Loucy (cell line): Measurements from ENCODE around the gene ANKRD16.
"Not testable (repeated sequence)": the region's sequence is repeated elsewhere in the genome, so short reads cannot be mapped to it uniquely, and the experiment has no call there.

Experiments
- H2AFZ ChIP-seq: fragments of 200-600 bp; sonication (generic); 2 replicates; pipeline ENCODE4 v1.6.0; 2016; ENCODE audit warnings: antibody characterized with exemption, mild to moderate bottlenecking, low read length, moderate library complexity
- H3F3A ChIP-seq: fragments of 200-600 bp; 2 replicates; pipeline ENCODE4 v1.6.0; 2016; ENCODE audit warnings: antibody characterized with exemption, low read depth, mild to moderate bottlenecking
- H3K27me3 ChIP-seq: fragments of 200-600 bp; sonication (generic); 2 replicates; pipeline ENCODE4 v1.6.1; 2014; ENCODE audit warnings: low read length, mild to moderate bottlenecking; ENCODE audit not compliant: insufficient read depth, poor library complexity, severe bottlenecking
- H3K36me3 ChIP-seq: fragments of 200-600 bp; sonication (generic); 2 replicates; pipeline ENCODE4 v1.6.1; 2016; ENCODE audit warnings: low read length; ENCODE audit not compliant: insufficient read depth
- H3K4me1 ChIP-seq: fragments of 200-600 bp; sonication (generic); 2 replicates; pipeline ENCODE4 v1.5.1; 2014; ENCODE audit warnings: low read length, mild to moderate bottlenecking; ENCODE audit not compliant: insufficient read depth, poor library complexity, severe bottlenecking
- H3K4me2 ChIP-seq: fragments of 200-600 bp; sonication (generic); 2 replicates; pipeline ENCODE4 v1.6.0; 2014; ENCODE audit warnings: antibody characterized with exemption, low read length, low read depth, mild to moderate bottlenecking; ENCODE audit not compliant: poor library complexity, severe bottlenecking
- H3K4me3 ChIP-seq: fragments of 200-600 bp; sonication (generic); 2 replicates; pipeline ENCODE4 v1.5.1; 2014; ENCODE audit warnings: low read length, mild to moderate bottlenecking, mixed read lengths; ENCODE audit not compliant: poor library complexity, severe bottlenecking
- H3K79me2 ChIP-seq: fragments of 200-600 bp; sonication (generic); 2 replicates; pipeline ENCODE4 v1.6.1; 2014; ENCODE audit warnings: low read length; ENCODE audit not compliant: insufficient read depth
- H3K9ac ChIP-seq: fragments of 200-600 bp; sonication (generic); 2 replicates; pipeline ENCODE4 v1.6.0; 2014; ENCODE audit warnings: mild to moderate bottlenecking, low read depth, low read length, moderate library complexity; ENCODE audit not compliant: poor library complexity, severe bottlenecking
- H3K9me2 ChIP-seq: fragments of 200-600 bp; sonication (generic); replicated peaks from 2 replicates; pipeline ENCODE4 v1.6.1; 2016; ENCODE audit warnings: low read depth, low read length, mixed read lengths
- H3K9me3 ChIP-seq: fragments of 200-600 bp; sonication (generic); 2 replicates; pipeline ENCODE4 v1.6.1; 2014; ENCODE audit warnings: mild to moderate bottlenecking, antibody characterized with exemption, low read length, low read depth; ENCODE audit not compliant: insufficient read depth
- H4K20me1 ChIP-seq: fragments of 200-600 bp; sonication (generic); 2 replicates; pipeline ENCODE4 v1.6.0; 2014; ENCODE audit warnings: antibody characterized with exemption, low read length, mild to moderate bottlenecking; ENCODE audit not compliant: insufficient read depth, poor library complexity, severe bottlenecking
- CTCF ChIP-seq: fragments of 200-600 bp; sonication (generic); conservative IDR thresholded peaks from 2 replicates; pipeline ENCODE4 v1.5.1; 2014; ENCODE audit warnings: mild to moderate bottlenecking, antibody characterized with exemption, low read length
- EZH2phosphoT487 ChIP-seq: fragments of 200-600 bp; IDR thresholded peaks from 2 replicates; pipeline ENCODE4 v1.6.1; 2018; ENCODE audit warnings: antibody characterized with exemption, mild to moderate bottlenecking, moderate library complexity, borderline replicate concordance

Gene ANKRD16

GRCh38 chr10:5869156-5869555, 20.5 kb downstream of the ANKRD16 start:
- H3K9me3 ChIP-seq = no peaks in the 10 kb centered on the region
- TF ChIP-seq EZH2phosphoT487 (no peak), CTCF (no peak)
- H3K4me2 ChIP-seq = no peak overlapping the region
- H3K4me1 ChIP-seq = no peaks in the 10 kb centered on the region
- no peaks in the 10 kb centered on the region for H3K9me2 ChIP-seq
- no peaks in the 10 kb centered on the region for H3K27me3 ChIP-seq
- no peaks in the 10 kb centered on the region for H3K79me2 ChIP-seq
- H2AFZ ChIP-seq = no peak overlapping the region
- H3K4me3 ChIP-seq = no peak overlapping the region
- no peaks in the 10 kb centered on the region for H3K36me3 ChIP-seq
- no peaks in the 10 kb centered on the region for H4K20me1 ChIP-seq
- H3K9ac ChIP-seq = no peak overlapping the region
- no peaks in the 10 kb centered on the region for H3F3A ChIP-seq

- H3K9ac ChIP-seq, H2AFZ ChIP-seq, H3K27me3 ChIP-seq, H3K9me2 ChIP-seq, H3K4me3 ChIP-seq, H3K4me2 ChIP-seq, H3K9me3 ChIP-seq, H3K36me3 ChIP-seq, H3F3A ChIP-seq, H3K4me1 ChIP-seq, H4K20me1 ChIP-seq, H3K79me2 ChIP-seq: not testable (repeated sequence)
Measured at GRCh38 chr10:5868383-5868782, 21.3 kb downstream of the ANKRD16 start.

- not testable (repeated sequence) for H3K9me2 ChIP-seq, H3K4me1 ChIP-seq, H3F3A ChIP-seq, H3K79me2 ChIP-seq, H4K20me1 ChIP-seq, H3K4me2 ChIP-seq, H3K9me3 ChIP-seq, H3K36me3 ChIP-seq, H2AFZ ChIP-seq, H3K27me3 ChIP-seq, H3K4me3 ChIP-seq, H3K9ac ChIP-seq
Measured at GRCh38 chr10:5867091-5867615, 22.5 kb downstream of the ANKRD16 start.

- H3K27me3 ChIP-seq, H4K20me1 ChIP-seq: not testable (repeated sequence)
Measured at GRCh38 chr10:5866451-5867081, 23.1 kb downstream of the ANKRD16 start.

GRCh38 chr10:5862981-5863685, 26.6 kb downstream of the ANKRD16 start:
- H3K4me3 ChIP-seq, H3K9ac ChIP-seq: not testable (repeated sequence)

More at GRCh38 chr10:5866451-5867081, 23.1 kb downstream of the ANKRD16 start:
- not testable (repeated sequence) for H3K36me3 ChIP-seq, H3K9me2 ChIP-seq, H3K9me3 ChIP-seq, H2AFZ ChIP-seq, H3K4me2 ChIP-seq, H3F3A ChIP-seq, H3K4me3 ChIP-seq, H3K9ac ChIP-seq, H3K4me1 ChIP-seq, H3K79me2 ChIP-seq

More at GRCh38 chr10:5862981-5863685, 26.6 kb downstream of the ANKRD16 start:
- not testable (repeated sequence) for H3K4me2 ChIP-seq, H4K20me1 ChIP-seq, H3K9me2 ChIP-seq, H3K27me3 ChIP-seq, H3K79me2 ChIP-seq, H3K4me1 ChIP-seq, H3K36me3 ChIP-seq, H3F3A ChIP-seq, H2AFZ ChIP-seq, H3K9me3 ChIP-seq
